ENCODE measurements around the gene CFAP61. TPM values are rescaled to one million over a fixed set of nuclear protein-coding genes. Genes with fewer than 3 reads are reported as not detected.

Gene CFAP61
- total RNA-seq, 1 donor from 2014 or later: 0.26 TPM

DNA sequence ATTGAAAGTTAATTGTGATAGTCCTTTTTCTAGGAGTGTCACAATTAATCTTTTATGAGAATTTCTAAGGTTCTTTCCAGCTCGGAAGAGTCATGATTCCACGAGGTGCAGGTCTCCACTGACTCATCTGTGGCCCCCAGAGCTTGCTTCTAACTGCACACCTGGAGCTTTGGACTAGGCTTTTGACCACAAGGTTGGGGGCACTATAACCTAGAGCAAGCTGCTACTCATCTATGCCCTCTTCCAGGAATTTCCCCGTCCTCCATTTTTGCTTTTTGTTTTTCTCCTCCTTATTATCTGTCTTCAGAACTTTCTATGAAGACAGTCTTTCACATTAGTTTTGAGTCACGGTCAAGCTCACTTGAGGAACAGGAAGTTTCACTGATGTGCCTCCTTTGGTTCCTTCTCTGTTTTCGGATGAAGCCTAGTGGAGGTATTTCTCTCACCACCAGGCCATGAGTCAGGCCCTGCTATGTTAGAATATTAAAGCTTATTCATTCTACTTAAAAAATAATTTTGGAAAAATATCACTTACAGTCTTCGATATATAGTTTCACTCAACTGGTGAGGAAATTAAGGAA, 196.4 kb downstream of the CFAP61 start:
- FAIRE-seq: no peak
- H3K27me3 ChIP-seq (ENCODE audit: control insufficient read depth, insufficient read depth, low read length): no peaks in the 10 kb centered on the region
- H3K36me3 ChIP-seq (ENCODE audit: control insufficient read depth, insufficient read depth, low read length): no peaks in the 10 kb centered on the region
- DNase-seq (ENCODE audit: low read depth): no peak
- H3K4me3 ChIP-seq (ENCODE audit: low read depth, low read length): no peak overlapping the region
- TF ChIP-seq CTCF (IDR thresholded peaks at IDR 0.05; ENCODE audit: insufficient read depth, low read length, severe bottlenecking): no peak

DNA sequence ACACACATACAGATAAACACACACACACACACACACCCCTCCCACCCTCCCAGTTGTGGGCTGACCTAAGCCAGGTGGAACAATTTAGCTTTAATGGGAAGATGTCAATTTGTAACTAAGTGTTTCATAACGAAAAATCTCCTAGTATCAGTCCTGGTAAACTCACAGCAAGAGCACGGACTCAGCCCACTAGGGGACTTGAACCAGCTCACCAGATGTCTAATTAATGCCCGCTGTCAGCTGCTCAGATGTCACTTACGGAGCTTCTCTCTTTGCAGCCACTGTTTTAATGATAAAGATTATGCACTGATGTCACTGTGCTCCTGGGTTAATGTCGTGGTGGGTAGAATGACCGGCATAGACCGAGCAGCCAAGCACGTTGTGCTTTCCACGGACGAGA, 199.0 kb downstream of the CFAP61 start:
- H3K4me3 ChIP-seq (ENCODE audit: low read depth, low read length): no peak overlapping the region
- no peak for TF ChIP-seq CTCF (IDR thresholded peaks at IDR 0.05; ENCODE audit: insufficient read depth, low read length, severe bottlenecking)
- H3K36me3 ChIP-seq (ENCODE audit: control insufficient read depth, insufficient read depth, low read length): no peaks in the 10 kb centered on the region
- FAIRE-seq (no peak), DNase-seq (ENCODE audit: low read depth) (no peak)
- H3K27me3 ChIP-seq (ENCODE audit: control insufficient read depth, insufficient read depth, low read length): no peaks in the 10 kb centered on the region

DNA sequence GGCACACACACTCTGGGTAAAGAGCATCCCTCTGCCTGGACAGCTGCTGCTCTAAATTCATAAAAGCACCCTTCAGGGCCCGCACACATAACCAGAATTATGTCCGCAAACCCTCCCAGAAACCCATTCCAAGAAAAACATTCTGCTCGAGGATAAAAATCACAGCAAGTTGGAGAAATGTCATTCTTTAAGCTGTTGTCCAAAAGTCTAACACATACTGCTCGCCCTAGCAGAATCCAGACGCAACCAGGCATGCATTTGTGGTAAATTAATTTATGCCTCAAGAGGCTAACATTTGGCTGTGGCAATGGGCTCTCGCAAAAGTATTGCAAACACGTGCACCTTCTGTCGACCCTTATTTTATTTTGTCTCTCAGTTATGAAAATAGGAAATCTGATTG, 199.5 kb downstream of the CFAP61 start:
- Histone ChIP-seq H3K27me3 (ENCODE audit: control insufficient read depth, insufficient read depth, low read length) (no peaks in the 10 kb centered on the region), H3K4me3 (ENCODE audit: low read depth, low read length) (no peak overlapping the region), H3K36me3 (ENCODE audit: control insufficient read depth, insufficient read depth, low read length) (no peaks in the 10 kb centered on the region)
- no peak for FAIRE-seq
- no peak for TF ChIP-seq CTCF (IDR thresholded peaks at IDR 0.05; ENCODE audit: insufficient read depth, low read length, severe bottlenecking)
- no peak for DNase-seq (ENCODE audit: low read depth)

DNA sequence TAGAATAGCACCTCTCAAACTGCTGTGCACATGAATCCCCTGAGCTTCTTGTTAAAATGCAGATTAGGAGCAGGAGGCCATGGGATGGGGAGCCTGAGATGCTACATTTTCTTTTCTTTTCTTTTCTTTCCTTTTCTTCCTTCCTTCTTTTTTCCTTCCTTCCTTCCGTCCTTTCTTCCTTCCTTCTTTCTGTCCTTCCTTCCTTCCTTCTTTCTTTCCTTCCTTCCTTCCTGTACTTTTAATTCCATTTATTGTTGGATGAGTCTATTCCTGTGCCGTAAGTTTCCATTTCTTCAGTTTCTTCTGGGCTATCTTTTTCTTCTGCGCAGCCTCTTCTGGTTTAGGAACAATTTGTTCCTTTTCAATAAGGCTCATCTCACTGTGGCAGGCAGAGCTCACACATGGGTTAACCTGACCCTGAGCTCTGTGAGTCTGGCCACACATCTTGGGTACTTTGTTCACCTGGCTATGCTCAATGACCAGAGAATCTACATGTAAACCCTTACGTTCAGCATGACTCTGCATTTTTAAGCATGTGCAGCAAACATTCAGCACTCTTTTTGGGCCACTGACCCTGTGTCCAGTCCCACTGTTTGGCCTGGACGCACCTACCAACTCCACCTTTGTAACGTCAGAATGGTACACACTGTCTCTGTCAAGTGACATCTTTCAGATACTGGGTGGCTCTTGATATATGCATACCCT, 200.9 kb downstream of the CFAP61 start:
- Histone ChIP-seq H3K4me3 (ENCODE audit: low read depth, low read length) (no peak overlapping the region), H3K36me3 (ENCODE audit: control insufficient read depth, insufficient read depth, low read length) (no peaks in the 10 kb centered on the region), H3K27me3 (ENCODE audit: control insufficient read depth, insufficient read depth, low read length) (no peaks in the 10 kb centered on the region)
- DNase-seq (ENCODE audit: low read depth) (no peak), FAIRE-seq (no peak)
- TF ChIP-seq CTCF (IDR thresholded peaks at IDR 0.05; ENCODE audit: insufficient read depth, low read length, severe bottlenecking): no peak

DNA sequence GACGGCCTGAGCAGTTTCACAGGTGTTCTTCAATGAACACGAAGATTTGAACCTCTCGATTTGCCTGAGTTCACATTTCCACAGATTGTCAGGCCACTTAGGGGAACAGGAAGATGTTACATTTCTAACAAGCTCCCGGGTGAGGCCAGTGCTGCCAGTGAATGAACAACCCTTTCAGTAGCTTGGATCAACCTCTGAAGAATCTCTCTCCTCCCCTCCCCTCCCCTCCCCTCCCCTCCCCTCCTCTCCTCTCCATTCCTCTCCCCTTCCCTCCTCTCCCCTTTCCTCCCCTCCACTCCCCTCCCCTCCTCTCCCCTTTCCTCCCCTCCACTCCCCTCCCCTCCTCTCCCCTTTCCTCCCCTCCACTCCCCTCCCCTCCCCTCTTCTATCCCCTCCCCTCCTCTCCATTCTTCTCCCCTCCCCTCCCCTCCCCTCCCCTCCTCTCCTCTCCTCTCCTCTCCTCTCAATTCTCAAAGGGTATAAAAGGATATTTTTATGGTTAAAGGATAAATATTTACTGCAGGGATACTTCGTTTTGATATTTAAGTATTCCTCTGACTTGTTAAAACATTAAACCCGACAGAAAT, 201.5 kb downstream of the CFAP61 start:
- no peak for FAIRE-seq
- Histone ChIP-seq H3K27me3 (ENCODE audit: control insufficient read depth, insufficient read depth, low read length) (no peaks in the 10 kb centered on the region), H3K4me3 (ENCODE audit: low read depth, low read length) (no peak overlapping the region), H3K36me3 (ENCODE audit: control insufficient read depth, insufficient read depth, low read length) (no peaks in the 10 kb centered on the region)
- DNase-seq (ENCODE audit: low read depth): no peak
- no peak for TF ChIP-seq CTCF (IDR thresholded peaks at IDR 0.05; ENCODE audit: insufficient read depth, low read length, severe bottlenecking)

Data from bronchial epithelial cell (primary cell).